Left lobe of liver (tissue), 1 donor: ENCODE data around the gene F2R. TPM values are rescaled to one million over a fixed set of nuclear protein-coding genes. Genes with fewer than 3 reads are reported as not detected.

ENCODE experiments used
- total RNA-seq: library from RNA; stranded (reverse); gene quantifications from one replicate; pipeline ENCODE4 v1.2.1, GENCODE V29; 2021
- donor health status: DM: no; HTN: yes; CAD: no.

F2R gene
- total RNA-seq, 1 donor from 2014 or later = 5.4 TPM

Other genes starting within 250 kb of the F2R start
- gene F2RL2, start 92.7 kb upstream of the F2R start, total RNA-seq = 0.28 TPM
- gene F2RL1, start 102.9 kb downstream of the F2R start, total RNA-seq = 7.0 TPM
- gene S100Z, start 133.9 kb downstream of the F2R start, total RNA-seq = not detected
- 26.4 TPM for gene CRHBP, start 236.9 kb downstream of the F2R start, total RNA-seq